GM12874 (cell line): ENCODE measurements around the gene WWOX.

Source experiments
- TF ChIP-seq, protein P1 (sequence below): IDR thresholded peaks from 2 replicates; pipeline ENCODE4 v1.5.1; 2011; ENCODE audit warnings: low read depth, mild to moderate bottlenecking, control low read depth, low read length, moderate library complexity; ENCODE audit not compliant: insufficient read depth

Gene WWOX

DNA sequence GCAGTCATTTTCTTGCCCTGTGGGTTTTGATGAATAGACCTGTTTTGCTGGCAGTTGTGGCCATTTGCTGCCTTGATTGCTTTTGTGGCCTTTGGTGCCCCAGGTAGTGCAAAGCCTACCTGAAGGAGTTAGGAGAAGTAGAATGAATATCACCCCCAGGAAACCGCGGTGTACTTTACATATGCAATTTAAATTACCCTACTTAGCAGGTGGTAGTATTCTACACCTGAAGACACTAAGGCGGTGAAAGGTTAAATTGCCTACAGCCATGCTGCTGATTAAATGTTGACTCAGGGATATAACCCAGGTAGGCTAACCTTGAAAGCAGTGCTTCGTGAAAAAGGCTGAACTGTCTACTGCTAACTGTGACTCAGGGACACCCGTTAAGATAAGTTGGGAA lies 27.2 kb upstream of the WWOX start:
- TF ChIP-seq, protein P1, sequence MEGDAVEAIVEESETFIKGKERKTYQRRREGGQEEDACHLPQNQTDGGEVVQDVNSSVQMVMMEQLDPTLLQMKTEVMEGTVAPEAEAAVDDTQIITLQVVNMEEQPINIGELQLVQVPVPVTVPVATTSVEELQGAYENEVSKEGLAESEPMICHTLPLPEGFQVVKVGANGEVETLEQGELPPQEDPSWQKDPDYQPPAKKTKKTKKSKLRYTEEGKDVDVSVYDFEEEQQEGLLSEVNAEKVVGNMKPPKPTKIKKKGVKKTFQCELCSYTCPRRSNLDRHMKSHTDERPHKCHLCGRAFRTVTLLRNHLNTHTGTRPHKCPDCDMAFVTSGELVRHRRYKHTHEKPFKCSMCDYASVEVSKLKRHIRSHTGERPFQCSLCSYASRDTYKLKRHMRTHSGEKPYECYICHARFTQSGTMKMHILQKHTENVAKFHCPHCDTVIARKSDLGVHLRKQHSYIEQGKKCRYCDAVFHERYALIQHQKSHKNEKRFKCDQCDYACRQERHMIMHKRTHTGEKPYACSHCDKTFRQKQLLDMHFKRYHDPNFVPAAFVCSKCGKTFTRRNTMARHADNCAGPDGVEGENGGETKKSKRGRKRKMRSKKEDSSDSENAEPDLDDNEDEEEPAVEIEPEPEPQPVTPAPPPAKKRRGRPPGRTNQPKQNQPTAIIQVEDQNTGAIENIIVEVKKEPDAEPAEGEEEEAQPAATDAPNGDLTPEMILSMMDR, result no peak

DNA sequence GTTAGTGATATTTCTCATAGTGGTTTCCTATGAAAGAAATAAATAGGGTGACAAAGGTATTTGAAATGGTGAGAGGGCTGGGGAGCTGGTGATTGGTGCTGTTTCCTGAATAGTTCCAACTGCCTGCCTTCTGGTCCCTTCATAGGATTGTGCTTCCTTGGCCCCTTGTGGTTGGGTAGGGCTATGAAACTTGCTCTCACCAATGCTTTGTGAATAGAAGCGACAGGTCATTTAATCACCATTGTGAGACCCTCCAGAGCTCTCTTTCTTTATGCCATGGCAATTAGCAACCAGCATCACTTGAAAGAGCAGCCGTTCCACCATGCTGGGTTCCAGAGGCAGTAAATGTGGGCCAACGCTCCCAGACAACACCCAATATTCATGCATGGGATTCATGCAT lies 23.7 kb upstream of the WWOX start:
- TF ChIP-seq, protein P1, result no peak

DNA sequence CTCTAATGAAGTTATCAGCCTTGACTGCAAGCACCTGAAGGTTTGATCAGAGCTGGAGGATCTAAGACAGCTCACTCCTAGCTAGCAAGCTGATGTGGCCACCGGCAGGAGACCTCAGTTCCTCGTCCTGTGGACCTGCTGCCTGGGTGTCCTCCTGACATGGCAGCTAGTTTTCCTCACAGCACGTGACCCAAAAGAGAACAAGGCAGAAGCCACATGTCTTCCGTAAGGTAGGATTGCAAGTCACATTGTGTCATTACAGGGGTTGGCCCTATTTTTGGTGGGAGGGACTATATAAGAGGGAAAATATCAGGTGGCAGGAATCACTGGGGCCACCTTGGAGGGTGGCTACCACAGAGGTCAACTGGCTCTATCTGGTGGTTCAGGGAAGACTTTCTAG lies 18.1 kb upstream of the WWOX start:
- TF ChIP-seq, protein P1, result no peak

DNA sequence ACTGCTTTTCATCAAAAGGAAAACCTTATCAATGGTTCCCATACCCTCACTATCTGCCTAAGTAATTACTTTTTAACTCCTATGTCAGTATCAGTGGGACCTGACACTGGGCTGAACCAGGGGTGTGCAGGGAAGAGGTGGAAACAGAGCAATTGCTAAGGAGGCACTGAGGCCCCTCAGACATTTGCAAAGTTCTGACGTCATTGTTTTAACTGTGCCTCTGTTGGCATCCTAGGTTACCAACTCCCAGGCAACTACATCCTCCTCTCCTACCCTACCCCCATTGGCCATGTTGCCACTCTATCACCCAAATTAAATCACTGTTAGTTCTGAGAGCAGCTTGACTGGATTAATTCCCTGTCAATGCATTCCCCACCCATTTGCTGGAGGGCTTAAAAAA lies 8.0 kb upstream of the WWOX start:
- TF ChIP-seq, protein P1, result no peak

DNA sequence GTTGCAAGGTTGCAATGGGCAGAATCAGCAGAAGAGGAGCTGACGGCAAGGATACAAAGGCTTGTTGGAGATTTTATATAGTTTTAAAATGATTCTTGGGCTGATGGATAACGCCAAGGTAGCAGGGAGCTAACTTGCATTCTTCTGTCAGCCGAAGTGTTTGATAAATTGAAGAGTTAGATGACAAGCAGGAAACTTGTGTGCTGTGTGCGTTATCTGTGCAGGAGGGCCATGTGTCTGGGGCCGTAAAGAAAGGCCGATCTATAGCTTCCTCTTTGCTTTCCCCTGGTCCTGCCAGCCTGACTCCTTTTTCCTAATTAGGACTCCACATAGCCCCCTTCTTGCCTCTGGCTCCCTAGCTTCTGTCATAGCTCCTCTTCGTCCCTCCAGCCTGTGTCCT lies 6.7 kb upstream of the WWOX start:
- TF ChIP-seq, protein P1, result no peak

DNA sequence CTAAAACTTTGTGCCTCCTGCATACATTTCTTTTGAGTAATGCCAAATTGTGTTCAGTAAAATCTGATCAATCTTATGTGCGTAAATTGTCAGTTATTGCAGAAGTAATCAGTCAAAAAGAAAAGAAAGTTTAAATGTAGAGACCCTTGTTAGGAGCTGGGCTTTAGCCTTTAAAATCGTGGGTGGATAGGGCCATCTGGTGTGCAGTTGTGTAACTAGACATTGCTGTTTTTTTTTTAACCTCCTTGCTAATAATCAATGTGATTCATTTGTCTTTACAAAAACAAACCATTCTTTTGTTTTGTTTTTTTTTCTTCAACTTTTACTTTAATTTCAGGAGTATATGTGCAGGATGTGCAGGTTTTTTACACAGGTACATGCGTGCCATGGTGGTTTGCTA lies 5.3 kb upstream of the WWOX start:
- TF ChIP-seq, protein P1, result no peak

DNA sequence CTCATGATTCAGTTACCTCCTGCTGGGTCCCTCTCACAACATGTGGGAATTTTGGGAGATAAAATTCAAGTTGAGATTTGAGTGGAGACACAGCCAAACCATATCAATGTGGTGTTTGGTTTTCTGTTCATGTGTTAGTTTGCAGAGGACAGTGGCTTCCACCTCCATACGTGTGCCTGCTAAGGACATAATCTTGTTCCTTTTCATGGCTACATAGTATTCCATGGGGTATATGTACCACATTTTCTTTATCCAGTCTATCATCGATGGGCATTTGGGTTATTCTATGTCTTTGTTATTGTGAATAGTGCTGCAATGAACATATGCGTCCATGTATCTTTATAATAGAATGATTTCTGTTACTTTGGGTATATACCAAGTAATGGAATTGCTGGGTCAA lies 4.5 kb upstream of the WWOX start:
- TF ChIP-seq, protein P1, result no peak

DNA sequence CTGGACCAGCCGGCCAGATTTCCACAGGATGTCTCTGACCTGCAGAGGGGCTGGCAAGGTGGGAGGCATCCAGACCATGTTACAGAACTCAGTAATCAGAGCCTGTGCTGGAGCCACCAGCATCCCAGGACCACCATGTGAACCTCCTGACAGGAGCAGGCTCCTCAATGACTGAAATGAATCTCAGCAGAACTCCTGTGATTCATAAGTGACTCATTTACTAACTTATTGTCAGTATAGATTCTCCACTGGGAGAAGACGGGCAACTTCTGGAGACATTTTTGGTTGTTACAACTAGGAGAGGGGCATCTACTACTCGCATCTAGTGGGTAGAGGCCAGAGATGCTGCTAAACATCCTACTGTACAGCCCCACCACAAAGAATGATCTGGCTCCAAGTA lies 3.1 kb upstream of the WWOX start:
- TF ChIP-seq, protein P1, result no peak
